GM18951 (cell line): ENCODE data around the gene PSMB3.

Experiments
- POLR2A ChIP-seq: IDR thresholded peaks from 4 replicates; pipeline ENCODE4 v1.6.1; 2011; ENCODE audit warnings: mild to moderate bottlenecking; ENCODE audit not compliant: insufficient read length, insufficient read depth; ENCODE audit errors: extremely low read depth
- in situ Hi-C: fragments of 300-500 bp; cut with MboI; formaldehyde crosslinking; loops from one replicate; pipeline ENCODE4 v1.12.0; 2022; ENCODE audit warnings: low sequenced_read_pairs, mixed read lengths, inconsistent platforms; ENCODE audit not compliant: unreplicated experiment

PSMB3 gene

GRCh38 chr17:38735161-38735997, 17.2 kb upstream of the PSMB3 start:
- TF ChIP-seq POLR2A, result no peak
- in situ Hi-C loops, result no loop called here

GRCh38 chr17:38738007-38738662, 14.4 kb upstream of the PSMB3 start:
- no peak for TF ChIP-seq POLR2A

GRCh38 chr17:38738686-38739085, 13.9 kb upstream of the PSMB3 start:
- no peak for TF ChIP-seq POLR2A
- in situ Hi-C loops, result no loop called here

More at GRCh38 chr17:38738007-38738662, 14.4 kb upstream of the PSMB3 start:
- in situ Hi-C loops, result no loop called here

- in situ Hi-C loops, result no loop called here
- TF ChIP-seq POLR2A, result no peak
Observed at GRCh38 chr17:38739305-38739704, 13.2 kb upstream of the PSMB3 start.

GRCh38 chr17:38740044-38740443, 12.5 kb upstream of the PSMB3 start:
- in situ Hi-C loops, result loop anchor here (10.0 kb wide), 1 partner anchor 65 kb away; the partner anchor contains the start of gene EPOP
- no peak for TF ChIP-seq POLR2A

GRCh38 chr17:38740806-38741205, 11.7 kb upstream of the PSMB3 start:
- TF ChIP-seq POLR2A, result no peak
- in situ Hi-C loops, result loop anchor here (10.0 kb wide), 1 partner anchor 66 kb away; the partner anchor contains the start of gene EPOP

GRCh38 chr17:38741461-38741860, 11.1 kb upstream of the PSMB3 start:
- in situ Hi-C loops, result loop anchor here (10.0 kb wide), 1 partner anchor 67 kb away; the partner anchor contains the start of gene EPOP
- TF ChIP-seq POLR2A, result no peak

GRCh38 chr17:38741921-38742410, 10.6 kb upstream of the PSMB3 start:
- no peak for TF ChIP-seq POLR2A
- in situ Hi-C loops, result loop anchor here (10.0 kb wide), 1 partner anchor 67 kb away; the partner anchor contains the start of gene EPOP

- in situ Hi-C loops, result loop anchor here (10.0 kb wide), 1 partner anchor 68 kb away; the partner anchor contains the start of gene EPOP
Observed at GRCh38 chr17:38742411-38743308, 9.9 kb upstream of the PSMB3 start.

GRCh38 chr17:38743556-38744171, 8.9 kb upstream of the PSMB3 start:
- no peak for TF ChIP-seq POLR2A
- in situ Hi-C loops, result loop anchor here (10.0 kb wide), 1 partner anchor 69 kb away; the partner anchor contains the start of gene EPOP

More at GRCh38 chr17:38742411-38743308, 9.9 kb upstream of the PSMB3 start:
- TF ChIP-seq POLR2A, result no peak

- TF ChIP-seq POLR2A, result no peak
- in situ Hi-C loops, result loop anchor here (10.0 kb wide), 1 partner anchor 71 kb away; the partner anchor contains the start of gene EPOP
Observed at GRCh38 chr17:38745545-38745944, 7.0 kb upstream of the PSMB3 start.

GRCh38 chr17:38746004-38746848, 6.3 kb upstream of the PSMB3 start:
- in situ Hi-C loops, result loop anchor here (10.0 kb wide), 1 partner anchor 71 kb away; the partner anchor contains the start of gene EPOP
- no peak for TF ChIP-seq POLR2A
